Measurements from ENCODE around the gene ZBTB8B. TPM values are rescaled to one million over a fixed set of nuclear protein-coding genes. Genes with fewer than 3 reads are reported as not detected.

Gene ZBTB8B
- total RNA-seq, 1 experiment from 2014 or later = 0.22 TPM

DNA sequence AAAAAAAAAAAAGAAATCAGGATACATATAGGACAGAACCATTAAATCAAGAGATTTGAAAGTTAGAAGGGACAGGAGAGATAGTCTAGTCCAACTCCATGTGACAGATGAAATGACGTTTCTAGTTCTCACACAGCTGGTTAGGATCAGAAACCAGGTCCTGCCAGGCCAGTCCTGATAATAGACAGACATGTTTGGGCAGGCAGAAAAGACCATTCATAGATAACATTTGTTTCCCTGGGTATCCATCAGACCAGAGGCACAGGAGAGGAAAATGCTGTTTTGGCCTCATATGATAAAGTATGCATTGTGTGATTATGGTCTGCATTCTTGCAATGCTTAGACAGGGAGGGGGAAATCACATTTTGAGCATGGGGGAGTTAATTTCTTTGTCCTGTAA lies 29.3 kb downstream of the ZBTB8B start:
- intact Hi-C loops (cut with micrococcal nuclease) = no loop called here
- Histone ChIP-seq H3K79me2 (ENCODE audit: low read length) (no peaks in the 10 kb centered on the region), H3K4me2 (ENCODE audit: low read length) (no peak overlapping the region), H2AFZ (ENCODE audit: low read length) (no peak overlapping the region), H3F3A (ENCODE audit: low read length, unreplicated experiment) (no peaks in the 10 kb centered on the region), H3K9me3 (ENCODE audit: low read length) (no peaks in the 10 kb centered on the region), H3K27me3 (ENCODE audit: low read length) (no peaks in the 10 kb centered on the region), H4K20me1 (ENCODE audit: low read length) (no peaks in the 10 kb centered on the region), H3K9ac (ENCODE audit: low read length) (no peak overlapping the region), H3K36me3 (ENCODE audit: low read depth, low read length) (no peaks in the 10 kb centered on the region), H3K9me2 (replicated peaks; ENCODE audit: low read length) (no peaks in the 10 kb centered on the region), H3K4me3 (ENCODE audit: low read length) (no peak overlapping the region), H3K4me1 (ENCODE audit: insufficient read depth, low read length) (no peaks in the 10 kb centered on the region), H3K27ac (ENCODE audit: low read length) (no peak overlapping the region)
- no peak for ATAC-seq
- POLR2A ChIA-PET (ENCODE audit: unreplicated experiment) = no interaction called here
- DNase-seq = no peak
- CTCF ChIA-PET = no interaction called here
- TF ChIP-seq, protein P1, sequence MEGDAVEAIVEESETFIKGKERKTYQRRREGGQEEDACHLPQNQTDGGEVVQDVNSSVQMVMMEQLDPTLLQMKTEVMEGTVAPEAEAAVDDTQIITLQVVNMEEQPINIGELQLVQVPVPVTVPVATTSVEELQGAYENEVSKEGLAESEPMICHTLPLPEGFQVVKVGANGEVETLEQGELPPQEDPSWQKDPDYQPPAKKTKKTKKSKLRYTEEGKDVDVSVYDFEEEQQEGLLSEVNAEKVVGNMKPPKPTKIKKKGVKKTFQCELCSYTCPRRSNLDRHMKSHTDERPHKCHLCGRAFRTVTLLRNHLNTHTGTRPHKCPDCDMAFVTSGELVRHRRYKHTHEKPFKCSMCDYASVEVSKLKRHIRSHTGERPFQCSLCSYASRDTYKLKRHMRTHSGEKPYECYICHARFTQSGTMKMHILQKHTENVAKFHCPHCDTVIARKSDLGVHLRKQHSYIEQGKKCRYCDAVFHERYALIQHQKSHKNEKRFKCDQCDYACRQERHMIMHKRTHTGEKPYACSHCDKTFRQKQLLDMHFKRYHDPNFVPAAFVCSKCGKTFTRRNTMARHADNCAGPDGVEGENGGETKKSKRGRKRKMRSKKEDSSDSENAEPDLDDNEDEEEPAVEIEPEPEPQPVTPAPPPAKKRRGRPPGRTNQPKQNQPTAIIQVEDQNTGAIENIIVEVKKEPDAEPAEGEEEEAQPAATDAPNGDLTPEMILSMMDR (conservative IDR thresholded peaks at IDR 0.05; ENCODE audit: low read depth, low read length) = no peak
- TF ChIP-seq EZH2phosphoT487 (IDR thresholded peaks at IDR 0.05; ENCODE audit: borderline replicate concordance, low read length) (no peak), EZH2 (IDR thresholded peaks at IDR 0.05; ENCODE audit: low read length, unreplicated experiment) (no peak)
- BruUV-seq (replicated peaks) = no TSS peak

DNA sequence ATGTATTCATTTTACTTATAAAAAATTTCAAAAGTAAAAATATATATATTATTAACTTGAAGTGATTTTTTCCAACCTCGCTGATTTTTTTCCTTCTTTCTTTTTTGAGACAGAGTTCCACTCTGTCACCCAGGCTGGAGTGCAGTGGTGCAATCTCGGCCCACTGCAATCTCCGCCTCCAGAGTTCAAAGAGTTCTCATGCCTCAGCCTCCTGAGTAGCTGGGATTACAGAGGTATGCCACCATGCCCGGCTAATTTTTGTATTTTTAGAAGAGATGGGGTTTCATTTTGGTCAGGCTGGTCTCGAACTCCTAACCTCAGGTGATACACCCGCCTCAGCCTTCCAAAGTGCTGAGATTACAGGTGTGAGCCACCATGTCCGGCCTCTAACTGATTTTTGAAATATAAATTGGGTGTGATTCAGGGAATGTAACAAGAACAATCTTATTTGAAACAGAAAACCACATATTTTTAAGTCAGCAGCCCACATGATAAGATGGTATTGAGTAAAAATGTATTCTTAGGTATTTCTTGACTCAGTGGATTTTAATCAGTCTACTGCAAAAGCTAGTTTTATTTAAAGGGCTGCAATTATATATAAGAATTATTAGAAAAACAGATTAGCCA lies 30.0 kb downstream of the ZBTB8B start:
- Histone ChIP-seq H4K20me1 (ENCODE audit: low read length) (no peaks in the 10 kb centered on the region), H2AFZ (ENCODE audit: low read length) (no peak overlapping the region), H3K4me3 (ENCODE audit: low read length) (no peak overlapping the region), H3K9me2 (replicated peaks; ENCODE audit: low read length) (no peaks in the 10 kb centered on the region), H3K27ac (ENCODE audit: low read length) (no peak overlapping the region), H3K9ac (ENCODE audit: low read length) (no peak overlapping the region), H3K4me2 (ENCODE audit: low read length) (no peak overlapping the region), H3F3A (ENCODE audit: low read length, unreplicated experiment) (no peaks in the 10 kb centered on the region), H3K4me1 (ENCODE audit: insufficient read depth, low read length) (no peaks in the 10 kb centered on the region), H3K9me3 (ENCODE audit: low read length) (no peaks in the 10 kb centered on the region), H3K79me2 (ENCODE audit: low read length) (no peaks in the 10 kb centered on the region), H3K36me3 (ENCODE audit: low read depth, low read length) (no peaks in the 10 kb centered on the region), H3K27me3 (ENCODE audit: low read length) (no peaks in the 10 kb centered on the region)
- ATAC-seq (no peak), DNase-seq (no peak)
- CTCF ChIA-PET = no interaction called here
- no peak for TF ChIP-seq EZH2phosphoT487 (IDR thresholded peaks at IDR 0.05; ENCODE audit: borderline replicate concordance, low read length)
- TF ChIP-seq, protein P1 (conservative IDR thresholded peaks at IDR 0.05; ENCODE audit: low read depth, low read length) = no peak
- TF ChIP-seq EZH2 (IDR thresholded peaks at IDR 0.05; ENCODE audit: low read length, unreplicated experiment) = no peak
- intact Hi-C loops (cut with micrococcal nuclease) = no loop called here
- POLR2A ChIA-PET (ENCODE audit: unreplicated experiment) = no interaction called here
- no TSS peak for BruUV-seq (replicated peaks)

DNA sequence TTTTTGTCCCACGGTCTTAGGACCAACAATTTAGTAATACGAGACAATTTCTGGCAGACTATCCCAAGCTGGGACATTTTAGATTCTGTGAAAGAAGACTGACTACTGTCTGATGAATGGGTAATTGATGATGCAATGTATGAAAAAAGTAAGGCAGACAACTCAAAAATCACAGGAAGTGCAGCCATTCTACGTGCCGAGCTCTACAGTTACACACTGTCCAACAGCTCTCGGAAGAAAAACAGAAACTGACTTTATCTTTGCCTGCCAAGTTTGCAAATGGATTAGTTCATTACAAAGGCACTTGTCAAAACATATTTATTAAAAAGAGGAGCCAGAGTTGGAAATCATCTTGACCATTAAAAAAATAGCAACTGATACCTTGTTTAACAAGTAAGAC lies 31.3 kb downstream of the ZBTB8B start:
- CTCF ChIA-PET = no interaction called here
- Histone ChIP-seq H3K27me3 (ENCODE audit: low read length) (no peaks in the 10 kb centered on the region), H3F3A (ENCODE audit: low read length, unreplicated experiment) (no peaks in the 10 kb centered on the region), H3K4me2 (ENCODE audit: low read length) (no peak overlapping the region), H3K9ac (ENCODE audit: low read length) (no peak overlapping the region), H3K4me3 (ENCODE audit: low read length) (no peak overlapping the region), H3K36me3 (ENCODE audit: low read depth, low read length) (no peaks in the 10 kb centered on the region), H2AFZ (ENCODE audit: low read length) (no peak overlapping the region), H3K9me3 (ENCODE audit: low read length) (no peaks in the 10 kb centered on the region), H3K4me1 (ENCODE audit: insufficient read depth, low read length) (no peaks in the 10 kb centered on the region), H4K20me1 (ENCODE audit: low read length) (no peaks in the 10 kb centered on the region), H3K9me2 (replicated peaks; ENCODE audit: low read length) (no peaks in the 10 kb centered on the region), H3K79me2 (ENCODE audit: low read length) (no peaks in the 10 kb centered on the region), H3K27ac (ENCODE audit: low read length) (no peak overlapping the region)
- TF ChIP-seq EZH2phosphoT487 (IDR thresholded peaks at IDR 0.05; ENCODE audit: borderline replicate concordance, low read length) (no peak), EZH2 (IDR thresholded peaks at IDR 0.05; ENCODE audit: low read length, unreplicated experiment) (no peak)
- TF ChIP-seq, protein P1 (conservative IDR thresholded peaks at IDR 0.05; ENCODE audit: low read depth, low read length) = no peak
- intact Hi-C loops (cut with micrococcal nuclease) = no loop called here
- POLR2A ChIA-PET (ENCODE audit: unreplicated experiment) = no interaction called here
- DNase-seq = no peak
- ATAC-seq = no peak
- BruUV-seq (replicated peaks) = no TSS peak
